Left ventricle myocardium inferior (tissue), 1 donor: Measurements from ENCODE around the gene CYB561D2. TPM values are rescaled to one million over a fixed set of nuclear protein-coding genes. Genes with fewer than 3 reads are reported as not detected.
A peak's percentile ranks its signal among the peaks of the same experiment; 100 is the strongest.

Experiments used
- DNase-seq: peaks from one replicate; pipeline ENCODE4 v3.0.0-alpha.2; 2020
- H3K27ac ChIP-seq: fragments of 200-600 bp; replicated peaks from 2 replicates; pipeline ENCODE4 v1.8.0; 2021
- H3K27me3 ChIP-seq: fragments of 200-600 bp; 2 replicates; pipeline ENCODE4 v1.8.0; 2021; ENCODE audit warnings: low read depth
- H3K36me3 ChIP-seq: fragments of 200-600 bp; 2 replicates; pipeline ENCODE4 v1.8.0; 2021
- H3K4me1 ChIP-seq: fragments of 200-600 bp; 2 replicates; pipeline ENCODE4 v1.8.0; 2021
- H3K4me3 ChIP-seq: fragments of 200-600 bp; 2 replicates; pipeline ENCODE4 v1.8.0; 2021; ENCODE audit warnings: mild to moderate bottlenecking, moderate library complexity
- H3K9me3 ChIP-seq: fragments of 200-600 bp; replicated peaks from 2 replicates; pipeline ENCODE4 v1.8.0; 2021
- CTCF ChIP-seq: fragments of 200-600 bp; IDR thresholded peaks from 2 replicates; pipeline ENCODE4 v1.8.0; 2021; ENCODE audit warnings: antibody characterized with exemption, mild to moderate bottlenecking, borderline replicate concordance
- intact Hi-C: fragments of 100-400 bp; cut with micrococcal nuclease; formaldehyde crosslinking; loops from one replicate; pipeline ENCODE4 v1.11.0; 2022
- total RNA-seq: library from RNA; stranded (reverse); fragmentation: NEBNext Ultra II Directional; extraction: Animal tissue kit (Norgen Biotek cat#: 25700); gene quantifications from one replicate; pipeline ENCODE4 v1.2.1, GENCODE V29; 2021
- donor health status: DM: no; HTN: yes; CAD: no; lungs with severe emphysema.

The CYB561D2 gene
- total RNA-seq, 1 donor from 2014 or later: 7.0 TPM

GRCh38 chr3:50388016-50388719 is 37.5 kb downstream of the CYB561D2 start:
- TF ChIP-seq CTCF: peak; percentile 29
- no peak for DNase-seq
- intact Hi-C loops: no loop called here
- H3K9me3 ChIP-seq: no peaks in the 10 kb centered on the region
- peaks cover 32% of the 10 kb centered on the region for H3K4me1 ChIP-seq
- no peak overlapping the region for H3K27ac ChIP-seq
- no peaks in the 10 kb centered on the region for H3K36me3 ChIP-seq
- no peak overlapping the region for H3K4me3 ChIP-seq
- no peaks in the 10 kb centered on the region for H3K27me3 ChIP-seq

GRCh38 chr3:50388720-50389413 is 38.2 kb downstream of the CYB561D2 start:
- no peaks in the 10 kb centered on the region for H3K9me3 ChIP-seq
- DNase-seq: no peak
- H3K36me3 ChIP-seq: no peaks in the 10 kb centered on the region
- H3K4me3 ChIP-seq: no peak overlapping the region
- H3K27me3 ChIP-seq: no peaks in the 10 kb centered on the region
- peaks cover 32% of the 10 kb centered on the region for H3K4me1 ChIP-seq
- no peak for TF ChIP-seq CTCF
- H3K27ac ChIP-seq: no peak overlapping the region
- intact Hi-C loops: no loop called here

- intact Hi-C loops: no loop called here
- Histone ChIP-seq H3K9me3 (no peaks in the 10 kb centered on the region), H3K4me1 (peaks cover 32% of the 10 kb centered on the region), H3K27me3 (no peaks in the 10 kb centered on the region), H3K36me3 (no peaks in the 10 kb centered on the region), H3K27ac (no peak overlapping the region), H3K4me3 (no peak overlapping the region)
- TF ChIP-seq CTCF: no peak
- DNase-seq: no peak
These were observed 38.7 kb downstream of the CYB561D2 start for GRCh38 chr3:50389414-50389767.

GRCh38 chr3:50390508-50391224 is 40.0 kb downstream of the CYB561D2 start:
- DNase-seq: peak; percentile 76
- H3K4me3 ChIP-seq: no peak overlapping the region
- H3K9me3 ChIP-seq: no peaks in the 10 kb centered on the region
- intact Hi-C loops: no loop called here
- TF ChIP-seq CTCF: no peak
- H3K27ac ChIP-seq: peak overlapping the region; percentile 66
- peaks cover 32% of the 10 kb centered on the region for H3K4me1 ChIP-seq
- H3K36me3 ChIP-seq: no peaks in the 10 kb centered on the region
- no peaks in the 10 kb centered on the region for H3K27me3 ChIP-seq

- intact Hi-C loops: no loop called here
These were observed 41.5 kb downstream of the CYB561D2 start for GRCh38 chr3:50392101-50392715.

More at GRCh38 chr3:50392101-50392715, 41.5 kb downstream of the CYB561D2 start:
- no peak overlapping the region for H3K4me3 ChIP-seq
- peaks cover 32% of the 10 kb centered on the region for H3K4me1 ChIP-seq
- TF ChIP-seq CTCF: no peak
- H3K27ac ChIP-seq: peak overlapping the region; percentile 61
- H3K36me3 ChIP-seq: no peaks in the 10 kb centered on the region
- DNase-seq: peak; percentile 45
- no peaks in the 10 kb centered on the region for H3K27me3 ChIP-seq
- no peaks in the 10 kb centered on the region for H3K9me3 ChIP-seq
